Measurements from ENCODE around the gene DHX34. TPM values are rescaled to one million over a fixed set of nuclear protein-coding genes. Genes with fewer than 3 reads are reported as not detected.
A peak's percentile ranks its signal among the peaks of the same experiment; 100 is the strongest.

The DHX34 gene
- total and polyA plus RNA-seq, 2 donors (not counting 1 experiment from before 2014, with no cell fraction given) = 2.6 to 8.3 TPM

DNA sequence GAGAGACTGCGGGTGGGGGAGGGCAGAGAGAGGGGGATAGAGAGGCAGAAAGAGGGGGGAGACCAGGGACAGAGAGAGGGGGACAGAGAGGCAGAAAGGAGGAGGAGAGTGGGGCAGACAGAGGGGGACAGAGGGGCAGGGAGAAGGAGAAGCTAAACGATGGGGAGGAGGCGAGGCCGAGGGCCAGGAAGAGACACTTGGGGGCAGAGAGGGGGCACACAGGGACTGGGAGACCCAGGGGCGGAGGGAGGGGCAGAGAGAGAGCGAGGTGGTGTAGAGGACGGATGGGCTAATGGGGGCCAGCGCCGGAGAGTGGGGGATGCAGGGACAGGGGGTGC lies 69.5 kb downstream of the DHX34 start:
- Histone ChIP-seq H3K27me3 (ENCODE audit: control insufficient read depth, insufficient read depth, low read length) (peaks cover 46% of the 10 kb centered on the region), H3K9me3 (ENCODE audit: control insufficient read depth, insufficient read depth, low read depth, low read length) (no peaks in the 10 kb centered on the region), H3K4me2 (ENCODE audit: extremely low read depth, insufficient read depth, low read length) (peak overlapping the region; percentile 87), H2AFZ (ENCODE audit: low read length) (no peak overlapping the region), H4K20me1 (ENCODE audit: control insufficient read depth, extremely low read depth, insufficient read depth, low read length) (no peaks in the 10 kb centered on the region), H3K27ac (ENCODE audit: insufficient read depth, low read length) (no peak overlapping the region), H3K36me3 (ENCODE audit: control insufficient read depth, insufficient read depth, low read length) (peaks cover 4% of the 10 kb centered on the region), H3K9ac (ENCODE audit: insufficient read depth, low read length) (peak overlapping the region; percentile 69), H3K79me2 (ENCODE audit: control insufficient read depth, insufficient read depth, low read length) (no peaks in the 10 kb centered on the region), H3K4me3 (replicated peaks in 1 of 4; ENCODE audit: control extremely low read depth in 1 of 4, insufficient read depth in 1 of 4, low read depth in 3 of 4, low read length in 4 of 4) (peak overlapping the region; percentile 28 to 75 (median 62)), H3K4me1 (ENCODE audit: control insufficient read depth, extremely low read depth, insufficient read depth, low read length) (peaks cover 5% of the 10 kb centered on the region)
- DNase-seq (ENCODE audit: low read depth in 2 of 2) = no peak
- no peak for TF ChIP-seq EZH2 (IDR thresholded peaks at IDR 0.05; ENCODE audit: low read length, missing control alignments)
- TF ChIP-seq, protein P1, sequence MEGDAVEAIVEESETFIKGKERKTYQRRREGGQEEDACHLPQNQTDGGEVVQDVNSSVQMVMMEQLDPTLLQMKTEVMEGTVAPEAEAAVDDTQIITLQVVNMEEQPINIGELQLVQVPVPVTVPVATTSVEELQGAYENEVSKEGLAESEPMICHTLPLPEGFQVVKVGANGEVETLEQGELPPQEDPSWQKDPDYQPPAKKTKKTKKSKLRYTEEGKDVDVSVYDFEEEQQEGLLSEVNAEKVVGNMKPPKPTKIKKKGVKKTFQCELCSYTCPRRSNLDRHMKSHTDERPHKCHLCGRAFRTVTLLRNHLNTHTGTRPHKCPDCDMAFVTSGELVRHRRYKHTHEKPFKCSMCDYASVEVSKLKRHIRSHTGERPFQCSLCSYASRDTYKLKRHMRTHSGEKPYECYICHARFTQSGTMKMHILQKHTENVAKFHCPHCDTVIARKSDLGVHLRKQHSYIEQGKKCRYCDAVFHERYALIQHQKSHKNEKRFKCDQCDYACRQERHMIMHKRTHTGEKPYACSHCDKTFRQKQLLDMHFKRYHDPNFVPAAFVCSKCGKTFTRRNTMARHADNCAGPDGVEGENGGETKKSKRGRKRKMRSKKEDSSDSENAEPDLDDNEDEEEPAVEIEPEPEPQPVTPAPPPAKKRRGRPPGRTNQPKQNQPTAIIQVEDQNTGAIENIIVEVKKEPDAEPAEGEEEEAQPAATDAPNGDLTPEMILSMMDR (conservative IDR thresholded peaks at IDR 0.05 in 1 of 2, IDR thresholded peaks at IDR 0.05 in 1 of 2; ENCODE audit: low read depth in 1 of 2, low read length in 2 of 2) = no peak

DNA sequence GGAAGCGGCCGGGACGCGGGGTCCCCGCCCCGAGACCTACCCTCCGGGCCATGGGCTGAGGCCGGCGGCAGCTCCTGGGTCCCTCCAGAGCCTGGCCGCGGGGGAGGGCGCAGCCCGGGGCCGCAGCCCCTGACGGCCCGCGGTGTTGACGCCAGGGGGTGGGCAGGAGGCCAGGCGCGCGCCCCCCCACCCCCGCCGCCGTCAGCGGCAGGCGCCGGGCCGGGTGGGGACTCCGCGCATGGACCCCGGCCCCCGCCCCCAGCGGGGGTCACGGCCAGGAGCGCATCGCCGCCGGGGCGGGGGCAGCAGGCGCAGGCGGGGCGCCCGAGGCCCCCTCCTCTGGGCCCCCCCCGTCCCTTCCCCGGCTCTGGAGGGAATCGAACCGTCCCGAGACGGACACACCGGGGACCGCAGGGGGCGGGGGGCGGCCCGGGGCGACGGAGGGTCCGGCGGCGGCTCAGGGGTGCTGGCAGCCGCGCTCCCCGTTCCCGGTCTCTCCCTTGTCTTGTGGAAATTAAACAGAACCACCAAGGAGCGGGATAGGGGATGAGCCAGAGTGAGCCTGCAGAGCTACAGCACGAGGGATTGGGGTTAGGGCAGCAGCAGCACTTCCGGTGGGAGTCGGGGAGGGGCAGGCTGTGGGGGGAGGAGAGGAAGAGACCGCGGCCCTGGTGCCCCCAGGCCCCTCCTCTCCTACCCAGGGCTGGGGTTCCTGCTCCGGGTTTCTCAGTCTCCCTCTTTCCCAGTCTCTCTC lies 70.1 kb downstream of the DHX34 start, which contains the start of gene MEIS3:
TSS of gene MEIS3 (minus strand) at position 498 of the 754 bp plus-strand sequence. CDS start at position 52, 446 bp downstream.
- no peaks in the 10 kb centered on the region for H4K20me1 ChIP-seq (ENCODE audit: control insufficient read depth, extremely low read depth, insufficient read depth, low read length)
- H3K79me2 ChIP-seq (ENCODE audit: control insufficient read depth, insufficient read depth, low read length) = no peaks in the 10 kb centered on the region
- TF ChIP-seq, protein P1 (conservative IDR thresholded peaks at IDR 0.05 in 1 of 2, IDR thresholded peaks at IDR 0.05 in 1 of 2; ENCODE audit: low read depth in 1 of 2, low read length in 2 of 2) = no peak
- TF ChIP-seq EZH2 (IDR thresholded peaks at IDR 0.05; ENCODE audit: low read length, missing control alignments) = no peak
- peak within 1 kb of the TSS; percentile 28 to 75 (median 62) for H3K4me3 ChIP-seq (replicated peaks in 1 of 4; ENCODE audit: control extremely low read depth in 1 of 4, insufficient read depth in 1 of 4, low read depth in 3 of 4, low read length in 4 of 4)
- no peak for DNase-seq (ENCODE audit: low read depth in 2 of 2)
- H3K4me2 ChIP-seq (ENCODE audit: extremely low read depth, insufficient read depth, low read length) = peak within 1 kb of the TSS; percentile 87
- peak within 1 kb of the TSS; percentile 69 for H3K9ac ChIP-seq (ENCODE audit: insufficient read depth, low read length)
- H3K27me3 ChIP-seq (ENCODE audit: control insufficient read depth, insufficient read depth, low read length) = peaks cover 50% of the 10 kb centered on the region
- H3K27ac ChIP-seq (ENCODE audit: insufficient read depth, low read length) = no peak within 1 kb of the TSS
- no peaks in the 10 kb centered on the region for H3K9me3 ChIP-seq (ENCODE audit: control insufficient read depth, insufficient read depth, low read depth, low read length)
- peaks cover 4% of the 10 kb centered on the region for H3K36me3 ChIP-seq (ENCODE audit: control insufficient read depth, insufficient read depth, low read length)
- peaks cover 5% of the 10 kb centered on the region for H3K4me1 ChIP-seq (ENCODE audit: control insufficient read depth, extremely low read depth, insufficient read depth, low read length)
- no peak within 1 kb of the TSS for H2AFZ ChIP-seq (ENCODE audit: low read length)

DNA sequence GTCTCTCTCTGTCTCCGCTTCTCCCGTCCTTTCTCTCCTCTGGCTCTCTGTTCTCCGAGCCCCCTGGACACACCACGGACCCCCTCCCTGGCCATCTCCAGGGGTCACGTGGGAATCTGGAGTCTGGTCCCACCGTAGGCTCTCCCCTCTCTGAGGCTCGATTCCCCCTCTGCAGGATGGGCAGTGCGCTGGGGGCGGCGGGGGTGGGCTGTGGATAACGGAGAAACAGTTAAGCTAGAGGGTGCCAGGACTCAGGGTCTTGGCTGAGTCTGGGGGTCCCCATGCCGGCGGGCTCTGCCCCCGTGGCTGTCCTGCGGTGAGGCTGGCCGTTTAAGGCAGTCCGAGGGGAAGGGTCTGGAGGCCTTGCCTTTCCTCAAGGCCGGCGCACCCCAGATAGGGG lies 70.7 kb downstream of the DHX34 start:
- DNase-seq (ENCODE audit: low read depth in 2 of 2) = no peak
- Histone ChIP-seq H3K4me2 (ENCODE audit: extremely low read depth, insufficient read depth, low read length) (no peak overlapping the region), H3K27ac (ENCODE audit: insufficient read depth, low read length) (no peak overlapping the region), H3K36me3 (ENCODE audit: control insufficient read depth, insufficient read depth, low read length) (no peaks in the 10 kb centered on the region), H4K20me1 (ENCODE audit: control insufficient read depth, extremely low read depth, insufficient read depth, low read length) (no peaks in the 10 kb centered on the region), H3K4me3 (replicated peaks in 1 of 4; ENCODE audit: control extremely low read depth in 1 of 4, insufficient read depth in 1 of 4, low read depth in 3 of 4, low read length in 4 of 4) (no peak overlapping the region), H3K9me3 (ENCODE audit: control insufficient read depth, insufficient read depth, low read depth, low read length) (no peaks in the 10 kb centered on the region), H3K9ac (ENCODE audit: insufficient read depth, low read length) (no peak overlapping the region), H3K4me1 (ENCODE audit: control insufficient read depth, extremely low read depth, insufficient read depth, low read length) (peaks cover 5% of the 10 kb centered on the region), H3K79me2 (ENCODE audit: control insufficient read depth, insufficient read depth, low read length) (no peaks in the 10 kb centered on the region), H3K27me3 (ENCODE audit: control insufficient read depth, insufficient read depth, low read length) (peaks cover 50% of the 10 kb centered on the region), H2AFZ (ENCODE audit: low read length) (no peak overlapping the region)
- TF ChIP-seq EZH2 (IDR thresholded peaks at IDR 0.05; ENCODE audit: low read length, missing control alignments) = no peak
- TF ChIP-seq, protein P1 (conservative IDR thresholded peaks at IDR 0.05 in 1 of 2, IDR thresholded peaks at IDR 0.05 in 1 of 2; ENCODE audit: low read depth in 1 of 2, low read length in 2 of 2) = no peak

Measured in fibroblast of lung (primary cell).